Testis (tissue), 2 donors: ENCODE measurements around the gene ZIC2.

Source experiments
- CTCF ChIP-seq, 3 experiments: fragments of 450-650 bp in 2 of 3; fragments of 200-600 bp in 1 of 3; sonication (generic) in 1 of 3; IDR thresholded peaks; one replicate each; pipeline ENCODE4 v1.5.1; 2016 to 2019; ENCODE audit warnings: antibody characterized with exemption in 3 of 3, mild to moderate bottlenecking in 2 of 3, moderate library complexity in 1 of 3
- POLR2A ChIP-seq: fragments of 450-650 bp; IDR thresholded peaks from one replicate; pipeline ENCODE4 v1.6.1; 2017; ENCODE audit warnings: antibody characterized with exemption, mild to moderate bottlenecking, moderate library complexity

GRCh38 chr13:99995589-99996380 lies 14.2 kb downstream of the ZIC2 start:
- TF ChIP-seq CTCF (IDR thresholded peaks at IDR 0.05): no peak
- TF ChIP-seq POLR2A: no peak
